HT1080 (cell line): ENCODE measurements around the gene C1GALT1. TPM values are rescaled to one million over a fixed set of nuclear protein-coding genes. Genes with fewer than 3 reads are reported as not detected.
"Not testable (repeated sequence)": the region's sequence is repeated elsewhere in the genome, so short reads cannot be mapped to it uniquely, and the experiment has no call there.

ENCODE experiments used
- DNase-seq: peaks from one replicate; pipeline ENCODE4 v3.0.0-alpha.2; 2015; ENCODE audit warnings: low read depth
- total RNA-seq: library from RNA; depleted of rRNA; stranded (reverse); fragments of >200 nt; shearing (Covaris generic); gene quantifications from 2 replicates; pipeline ENCODE4 v1.2.3, GENCODE V29; 2014

Gene C1GALT1
- total RNA-seq, 1 experiment from 2014 or later: 41.8 TPM

DNA sequence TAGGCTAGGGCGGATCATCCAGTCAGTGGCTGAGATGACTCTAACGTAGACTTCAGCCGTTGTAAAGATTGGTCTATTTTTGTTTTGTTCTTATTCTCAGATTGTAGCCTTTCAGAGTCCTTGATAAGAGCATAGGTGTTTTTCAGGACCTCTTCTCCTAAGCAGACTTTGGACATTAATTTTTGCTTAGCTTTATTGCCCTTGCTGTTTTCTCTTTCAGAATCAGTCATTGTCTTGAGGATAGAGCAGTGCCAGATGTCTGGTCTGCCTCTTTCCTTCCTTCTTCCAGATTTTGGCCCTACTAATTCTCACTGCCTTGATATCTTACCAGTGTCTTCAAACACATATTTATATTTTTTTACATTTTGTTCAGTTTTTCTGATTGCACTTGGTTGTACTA lies 49.5 kb downstream of the C1GALT1 start:
- DNase-seq: no peak

DNA sequence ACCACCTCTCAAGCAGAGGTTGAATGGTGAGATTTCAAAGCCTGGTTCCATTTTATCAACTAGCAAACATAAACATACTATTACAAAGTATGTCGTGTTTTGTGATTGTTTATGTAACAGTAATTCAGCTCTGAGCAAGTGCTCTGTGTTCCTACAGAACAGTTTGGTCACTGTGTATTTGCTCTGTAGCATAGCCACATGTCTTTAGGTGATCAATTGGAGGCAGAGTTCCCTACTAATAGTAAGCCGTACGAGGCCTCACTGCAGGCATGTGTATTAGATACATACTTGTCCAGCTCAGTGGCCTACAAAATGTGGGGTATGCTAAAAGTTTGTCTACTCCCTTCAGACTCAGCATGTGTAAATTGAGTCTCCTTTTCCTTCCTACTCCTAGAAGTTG lies 53.0 kb downstream of the C1GALT1 start:
- no peak for DNase-seq

DNA sequence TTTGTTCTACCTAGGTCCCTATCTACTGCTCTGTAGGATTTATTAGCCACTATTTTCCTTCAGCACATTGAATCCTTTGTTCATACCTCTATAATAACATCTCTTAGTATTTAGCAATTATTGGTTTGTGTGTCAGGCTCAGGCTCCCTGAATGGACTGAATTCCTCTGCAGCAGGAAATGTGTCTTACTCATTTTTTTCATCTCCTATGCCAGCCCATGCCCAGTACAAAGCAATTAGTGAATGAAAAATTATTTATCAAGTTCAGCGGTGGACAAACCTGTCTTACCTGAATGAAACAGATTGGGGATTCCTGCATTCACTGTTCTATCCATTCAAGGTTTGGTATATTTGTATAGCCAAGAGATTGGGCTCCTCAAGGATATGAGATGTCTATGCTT lies 53.7 kb downstream of the C1GALT1 start:
- no peak for DNase-seq

DNA sequence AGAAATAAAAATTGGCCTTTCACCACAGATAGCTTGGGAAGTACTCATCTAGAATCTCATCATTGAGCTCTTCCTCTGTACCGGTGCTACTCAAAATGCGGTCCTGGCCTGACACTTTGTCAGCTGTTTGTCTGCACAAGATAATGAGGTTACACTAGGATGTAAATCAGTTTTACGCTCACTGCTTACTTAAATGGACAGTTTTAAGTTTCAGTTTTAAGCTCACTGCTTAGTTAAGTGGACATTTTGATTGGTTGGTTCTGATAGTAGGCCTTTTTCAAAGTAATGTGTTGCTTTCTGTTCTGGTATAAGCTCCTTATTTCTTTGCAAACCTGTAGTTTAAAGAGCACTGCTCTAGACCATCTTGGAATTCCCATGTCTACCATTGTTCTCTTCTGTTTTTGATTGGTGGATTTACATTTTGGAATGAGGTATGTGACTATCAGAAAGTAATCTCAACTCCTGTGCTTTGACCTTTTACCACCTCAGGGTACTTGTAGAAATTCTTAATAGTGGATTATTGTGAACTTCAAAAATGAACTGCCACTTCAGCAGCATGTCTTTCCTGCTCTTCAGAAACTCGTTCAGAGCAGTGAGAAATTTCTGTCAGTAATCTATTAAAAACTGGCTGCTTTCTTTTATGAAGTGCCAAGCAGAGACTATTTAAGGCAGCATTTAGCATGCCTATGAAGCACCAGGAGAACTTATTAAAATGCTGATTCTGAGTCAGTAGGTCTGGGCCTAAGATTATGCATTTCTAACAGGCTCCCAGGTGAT lies 55.0 kb downstream of the C1GALT1 start:
- DNase-seq: no peak

DNA sequence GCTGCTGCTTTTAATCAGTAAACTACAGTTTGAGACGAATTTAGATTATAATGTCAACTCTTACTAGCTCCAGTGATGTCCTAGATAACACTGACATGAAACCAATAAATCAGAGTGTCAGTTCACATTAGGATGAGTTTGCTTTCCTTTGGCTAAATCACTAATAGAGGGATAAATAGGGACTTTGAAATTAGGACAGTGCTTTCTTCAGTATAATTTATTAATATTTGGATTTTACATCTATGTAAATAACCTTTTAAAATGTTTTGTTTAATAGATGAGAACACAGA lies 55.6 kb downstream of the C1GALT1 start:
- DNase-seq: no peak

DNA sequence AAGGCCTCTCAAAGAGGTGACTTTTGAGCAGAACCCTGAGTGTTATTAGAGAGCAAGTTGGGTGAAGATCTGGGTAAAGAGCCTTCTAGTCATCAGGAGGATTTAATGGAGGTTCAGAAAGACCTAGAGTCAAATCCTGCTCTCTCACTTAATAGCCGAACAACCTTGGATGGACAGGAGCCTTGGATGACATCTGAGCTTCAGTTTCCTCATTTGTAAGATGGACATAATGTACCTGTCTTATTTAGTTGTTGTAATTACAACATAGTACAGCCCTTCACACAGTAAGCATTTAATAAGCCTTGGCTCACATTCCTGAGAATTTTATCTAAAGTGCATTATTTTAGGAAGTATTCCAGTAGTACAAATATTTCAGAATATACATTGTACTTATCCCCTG lies 57.0 kb downstream of the C1GALT1 start:
- DNase-seq: no peak

DNA sequence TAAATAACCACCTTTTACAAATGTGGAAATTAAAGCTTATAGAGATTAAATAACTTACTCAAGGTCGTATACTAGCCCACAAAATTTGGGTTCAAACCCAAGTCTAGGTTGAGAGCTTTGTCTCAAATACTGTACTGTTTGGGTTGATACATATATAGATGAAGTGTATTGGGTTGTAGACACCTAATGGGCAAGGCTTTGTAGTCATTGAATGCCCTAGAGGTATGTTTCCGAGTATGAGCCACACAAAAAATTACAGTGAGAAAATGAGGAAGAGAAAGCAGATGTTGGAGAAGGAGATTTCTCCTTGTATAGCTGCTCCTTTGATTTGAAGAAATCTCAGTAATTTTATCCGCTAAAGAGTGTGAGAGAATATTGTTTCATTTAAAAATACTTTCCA lies 60.6 kb downstream of the C1GALT1 start:
- DNase-seq: no peak

DNA sequence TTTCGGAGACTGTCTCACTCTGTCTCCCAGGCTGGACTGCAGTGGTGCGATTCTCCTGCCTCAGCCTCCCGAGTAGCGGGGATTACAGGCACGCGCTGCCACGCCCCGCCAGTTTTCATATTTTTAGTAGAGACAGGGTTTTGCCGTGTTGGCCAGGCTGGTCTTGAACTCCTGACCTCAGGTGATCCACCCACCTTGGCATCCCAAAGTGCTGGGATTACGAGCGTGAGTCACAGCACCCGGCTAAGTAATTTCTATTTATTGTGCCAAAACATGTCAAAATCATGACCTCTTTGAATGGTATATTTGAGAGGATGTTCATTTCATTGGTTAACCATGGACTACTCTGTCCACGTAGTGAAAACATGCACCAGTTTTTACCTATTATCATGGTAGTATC lies 62.9 kb downstream of the C1GALT1 start:
- DNase-seq: not testable (repeated sequence)

DNA sequence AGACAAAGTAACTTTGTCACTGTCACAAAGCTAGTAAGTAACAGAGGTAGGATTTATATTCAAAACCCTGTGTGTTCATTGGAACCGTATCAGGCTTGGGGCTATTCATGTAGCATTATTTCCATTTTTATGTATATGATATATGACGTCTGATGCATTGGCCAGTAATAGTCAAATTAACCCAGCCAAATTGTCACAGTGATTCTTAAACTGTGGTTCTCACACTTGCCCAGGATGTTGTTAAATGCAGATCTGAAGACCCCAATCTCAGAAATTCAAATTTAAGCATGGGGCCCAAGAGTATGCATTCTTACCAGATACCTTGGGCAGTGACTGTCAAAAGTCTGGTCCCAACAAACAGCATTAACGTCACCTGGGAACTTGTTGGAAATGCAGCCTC lies 63.9 kb downstream of the C1GALT1 start:
- DNase-seq: no peak

DNA sequence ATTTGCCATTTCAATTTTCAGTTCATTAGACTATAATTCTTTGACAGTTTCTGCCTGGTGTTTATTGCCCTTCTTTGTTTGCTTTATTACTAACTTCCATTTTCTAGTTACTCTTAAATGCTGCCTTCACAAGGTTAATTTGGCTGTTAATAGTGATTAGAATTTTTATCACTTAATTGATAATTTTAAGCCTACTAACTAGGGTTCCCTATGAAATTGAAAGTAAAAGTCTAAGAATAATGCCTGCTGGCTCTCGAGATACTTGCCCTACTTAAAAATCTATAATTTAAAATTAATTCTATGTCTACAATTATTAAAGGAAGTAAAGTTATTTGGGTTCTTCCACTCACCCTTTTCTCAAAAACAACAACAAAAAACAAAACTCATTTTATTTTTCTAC lies 65.3 kb downstream of the C1GALT1 start:
- DNase-seq: no peak

DNA sequence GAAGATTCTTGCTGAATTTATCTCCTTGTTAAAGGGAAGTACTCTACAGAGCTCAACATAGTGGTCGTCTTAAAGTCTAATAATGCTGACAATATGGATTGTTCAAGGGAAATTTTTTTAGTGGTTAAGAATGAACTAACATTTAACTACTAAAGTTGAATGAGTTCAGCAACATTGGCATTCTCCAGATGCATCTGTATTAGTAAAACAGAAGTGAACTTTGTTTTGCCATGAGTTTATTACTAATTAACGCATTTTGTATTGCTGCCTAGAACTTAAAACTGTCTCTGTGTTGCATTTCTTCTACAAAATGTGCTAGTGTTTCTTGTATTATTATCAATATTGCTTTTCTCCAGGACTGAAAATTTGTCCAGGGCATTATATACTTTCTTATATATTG lies 67.5 kb downstream of the C1GALT1 start:
- no peak for DNase-seq

DNA sequence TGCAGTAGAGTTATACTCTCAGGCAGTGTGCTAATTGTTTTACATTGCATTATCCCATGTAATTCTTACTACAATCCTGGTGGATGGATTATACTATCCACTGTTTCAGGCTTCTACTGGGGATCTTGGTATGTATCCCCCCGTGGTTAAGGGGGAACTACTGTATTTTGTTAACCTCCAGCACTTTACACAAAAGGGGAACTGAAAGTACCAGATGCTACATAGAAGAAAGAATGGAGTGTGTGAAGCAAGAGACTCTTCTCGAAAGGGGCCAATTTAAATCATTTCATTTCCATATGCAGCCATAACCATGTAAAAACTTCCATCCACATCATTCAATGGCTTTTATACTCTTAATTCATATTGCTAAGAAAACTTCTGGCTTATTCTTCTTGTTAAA lies 69.4 kb downstream of the C1GALT1 start:
- no peak for DNase-seq

DNA sequence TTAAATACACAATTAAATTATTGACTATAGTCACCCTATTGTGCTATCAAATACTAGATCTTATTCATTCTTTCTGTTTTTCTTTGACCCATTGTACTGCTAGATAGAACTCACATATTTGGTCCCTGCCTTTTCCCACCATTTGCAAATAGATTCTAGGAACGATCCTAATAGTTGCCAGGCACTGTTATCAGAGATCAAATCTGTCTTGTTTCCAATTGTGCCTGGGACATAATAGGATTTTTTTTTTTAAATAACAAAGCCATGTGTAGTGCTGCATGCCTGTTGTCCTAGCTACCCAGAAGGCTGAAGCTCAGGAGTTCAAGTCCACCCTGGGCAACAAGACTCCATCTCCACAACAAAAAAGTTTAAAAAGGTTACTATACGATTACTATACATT lies 72.0 kb downstream of the C1GALT1 start:
- DNase-seq: no peak

DNA sequence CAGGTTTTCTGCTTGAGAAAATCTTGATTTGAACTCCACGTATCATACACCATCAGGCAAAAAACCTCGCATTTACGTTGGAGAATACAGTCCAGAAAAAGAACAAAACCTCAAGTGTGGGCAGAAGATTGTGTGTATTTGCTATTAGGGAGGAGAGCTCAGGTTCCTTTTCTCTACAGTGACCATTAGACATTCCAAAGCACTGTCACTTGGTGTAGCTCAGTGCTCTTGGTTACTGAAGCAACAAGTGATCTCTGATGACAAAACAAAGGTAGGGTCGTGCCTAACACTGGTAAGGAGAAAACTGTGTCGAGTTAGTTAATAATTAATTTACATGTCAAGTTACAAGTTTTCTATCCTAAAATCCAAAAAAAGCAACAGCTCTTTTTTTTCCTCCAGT lies 72.6 kb downstream of the C1GALT1 start:
- DNase-seq: no peak

DNA sequence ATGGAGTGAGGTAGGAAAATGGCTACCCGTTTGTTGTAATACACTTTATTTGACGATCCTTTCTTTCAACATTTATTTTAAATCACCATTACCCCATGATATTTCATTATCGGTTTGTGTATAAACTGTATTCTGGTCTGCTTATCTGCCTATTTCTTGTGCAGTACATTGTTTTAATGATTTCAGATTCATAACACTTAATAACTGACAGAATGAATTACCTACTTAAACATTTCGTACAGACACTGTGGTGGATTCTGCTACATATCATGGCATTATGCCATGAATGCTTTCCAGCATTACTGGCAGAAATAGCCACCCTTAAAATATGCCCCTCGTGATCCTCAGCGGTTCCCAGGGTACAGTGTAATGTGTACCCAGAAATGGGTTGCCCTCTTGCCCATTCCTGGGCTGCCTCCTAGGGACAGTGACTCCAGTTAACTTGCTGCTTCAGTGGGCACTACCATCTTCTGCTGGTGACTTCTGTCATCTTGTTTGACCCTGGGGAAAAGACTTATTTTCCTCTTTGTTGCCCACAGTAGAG lies 74.5 kb downstream of the C1GALT1 start:
- DNase-seq: no peak

DNA sequence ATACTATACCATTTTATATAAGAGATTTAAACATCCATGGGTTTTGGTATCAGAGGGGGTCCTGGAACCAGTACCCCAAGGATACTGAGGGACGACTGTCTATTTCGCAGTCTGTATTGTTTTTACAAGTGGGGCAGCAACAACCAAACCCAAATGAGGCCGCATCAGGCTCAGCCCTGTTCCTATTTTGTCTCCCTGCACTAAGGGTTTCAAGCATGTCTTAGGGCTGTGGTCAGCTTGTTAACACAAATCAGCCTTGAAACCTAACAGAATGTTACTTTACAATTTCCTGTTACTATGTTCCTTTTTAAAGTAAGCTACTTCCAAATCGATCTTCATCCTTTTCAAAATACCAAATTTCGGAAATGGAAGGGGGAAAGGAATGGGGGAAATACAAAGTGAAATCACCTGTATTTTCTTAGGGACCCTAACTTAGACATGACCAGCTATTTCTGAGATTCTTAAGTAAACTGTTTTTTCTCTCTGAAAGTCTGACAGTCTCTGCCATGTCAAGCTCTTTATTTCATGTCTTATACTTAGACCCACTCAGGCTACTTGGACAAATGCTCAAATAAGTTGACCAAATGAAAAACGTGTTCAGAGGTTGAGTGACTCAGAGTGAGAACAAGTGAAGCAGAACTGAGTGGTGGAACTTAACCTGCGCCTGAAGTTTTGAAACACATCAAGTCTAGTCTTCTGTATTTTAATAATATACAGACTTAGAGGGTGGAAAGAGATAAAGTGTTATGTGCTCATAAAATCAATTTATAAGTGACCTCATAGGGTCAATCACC lies 75.8 kb downstream of the C1GALT1 start:
- DNase-seq: no peak

DNA sequence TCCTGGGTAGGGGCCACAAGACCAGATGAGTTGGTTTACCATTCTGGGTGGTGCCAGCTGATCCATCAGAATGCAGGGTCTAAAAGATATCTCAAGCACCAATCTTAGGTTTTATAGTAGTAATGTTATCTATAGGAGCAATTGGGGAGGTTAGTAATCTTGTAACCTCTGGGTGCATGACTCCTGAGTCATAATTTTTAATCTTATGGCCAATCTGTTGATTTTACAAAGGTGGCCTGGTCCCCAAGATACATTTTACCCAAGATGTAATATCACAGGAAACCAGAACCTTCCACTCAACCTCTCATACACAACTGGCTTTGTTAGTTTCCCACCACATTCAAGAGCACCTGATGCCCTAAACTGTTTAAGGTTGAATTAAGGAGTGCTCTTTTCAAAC lies 79.5 kb downstream of the C1GALT1 start:
- DNase-seq: no peak

DNA sequence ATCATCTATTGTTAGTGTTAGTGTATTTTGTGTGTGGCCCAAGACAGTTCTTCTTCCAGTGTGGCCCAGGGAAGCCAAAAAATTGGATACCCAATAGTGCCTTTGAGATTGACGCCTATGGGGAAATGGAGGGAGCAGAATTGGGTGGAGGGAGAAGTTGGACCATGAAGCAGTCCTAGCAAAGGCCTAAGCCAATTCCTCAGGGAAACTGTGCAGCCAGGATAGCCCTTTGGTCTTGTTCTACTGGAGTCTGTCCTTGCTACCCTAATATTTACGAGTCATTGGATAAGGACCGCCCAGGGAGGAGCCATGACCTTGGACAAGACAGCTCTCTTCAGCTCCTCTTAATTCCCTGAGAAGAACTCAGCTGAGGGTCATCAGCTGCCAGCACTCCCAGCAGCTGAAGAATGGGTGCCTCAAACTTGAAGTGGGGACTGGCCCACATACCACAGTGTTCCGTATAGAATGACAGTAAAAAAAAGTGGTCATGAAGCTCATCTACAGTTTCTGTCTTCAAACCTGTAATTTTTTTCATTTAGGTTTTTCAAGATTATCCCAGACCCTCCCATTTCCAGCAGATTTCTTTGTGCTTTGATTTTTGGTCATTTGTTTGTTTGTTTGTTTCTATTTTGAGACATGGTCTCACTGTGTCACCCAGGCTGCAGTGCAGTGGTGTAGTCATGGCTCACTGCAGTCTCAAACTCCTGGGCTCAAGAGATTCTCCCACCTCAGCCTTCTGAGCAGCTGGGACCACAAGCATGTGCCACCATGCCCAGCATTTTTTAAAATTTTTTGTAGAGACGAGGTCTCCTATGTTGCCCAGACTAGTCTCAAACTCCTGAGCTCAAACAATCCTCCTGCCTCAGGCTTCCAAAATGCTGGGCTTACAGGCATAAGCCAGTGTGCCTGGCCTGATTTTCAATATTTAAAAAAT lies 81.2 kb downstream of the C1GALT1 start:
- no peak for DNase-seq

DNA sequence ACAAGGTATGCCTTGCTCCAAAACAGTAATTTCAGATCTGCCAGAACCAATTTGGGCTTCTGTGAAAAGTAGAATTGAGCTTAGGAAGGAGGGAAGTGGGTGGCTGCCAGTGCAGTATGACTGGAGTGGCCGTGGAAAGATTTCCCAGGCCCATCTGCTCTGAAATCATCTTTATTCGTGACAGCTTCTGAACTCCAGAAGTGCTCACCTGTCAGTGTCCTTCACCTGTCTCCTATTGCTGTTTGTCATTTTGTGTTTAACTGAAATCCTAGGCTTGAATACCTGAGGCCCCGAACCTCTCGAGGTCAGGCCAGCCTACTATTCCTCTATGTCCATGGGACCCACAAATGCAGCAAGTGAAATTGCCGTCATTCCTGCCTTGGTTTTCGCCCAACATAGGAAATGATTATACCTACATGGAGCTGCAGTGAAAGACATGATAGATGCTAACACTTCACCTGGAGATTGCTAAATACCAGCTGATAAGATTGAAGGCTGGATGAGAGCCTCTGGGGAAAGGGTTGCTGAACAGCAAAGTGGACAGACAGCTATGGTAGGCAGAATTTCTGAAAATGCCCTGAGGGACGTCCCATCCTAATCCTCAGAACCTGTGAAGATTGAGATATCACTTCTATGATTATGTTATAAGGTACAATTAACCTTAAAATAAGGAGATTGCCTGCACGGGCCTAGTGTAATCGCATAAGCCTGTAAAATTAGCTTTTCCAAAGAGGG lies 82.1 kb downstream of the C1GALT1 start:
- no peak for DNase-seq

DNA sequence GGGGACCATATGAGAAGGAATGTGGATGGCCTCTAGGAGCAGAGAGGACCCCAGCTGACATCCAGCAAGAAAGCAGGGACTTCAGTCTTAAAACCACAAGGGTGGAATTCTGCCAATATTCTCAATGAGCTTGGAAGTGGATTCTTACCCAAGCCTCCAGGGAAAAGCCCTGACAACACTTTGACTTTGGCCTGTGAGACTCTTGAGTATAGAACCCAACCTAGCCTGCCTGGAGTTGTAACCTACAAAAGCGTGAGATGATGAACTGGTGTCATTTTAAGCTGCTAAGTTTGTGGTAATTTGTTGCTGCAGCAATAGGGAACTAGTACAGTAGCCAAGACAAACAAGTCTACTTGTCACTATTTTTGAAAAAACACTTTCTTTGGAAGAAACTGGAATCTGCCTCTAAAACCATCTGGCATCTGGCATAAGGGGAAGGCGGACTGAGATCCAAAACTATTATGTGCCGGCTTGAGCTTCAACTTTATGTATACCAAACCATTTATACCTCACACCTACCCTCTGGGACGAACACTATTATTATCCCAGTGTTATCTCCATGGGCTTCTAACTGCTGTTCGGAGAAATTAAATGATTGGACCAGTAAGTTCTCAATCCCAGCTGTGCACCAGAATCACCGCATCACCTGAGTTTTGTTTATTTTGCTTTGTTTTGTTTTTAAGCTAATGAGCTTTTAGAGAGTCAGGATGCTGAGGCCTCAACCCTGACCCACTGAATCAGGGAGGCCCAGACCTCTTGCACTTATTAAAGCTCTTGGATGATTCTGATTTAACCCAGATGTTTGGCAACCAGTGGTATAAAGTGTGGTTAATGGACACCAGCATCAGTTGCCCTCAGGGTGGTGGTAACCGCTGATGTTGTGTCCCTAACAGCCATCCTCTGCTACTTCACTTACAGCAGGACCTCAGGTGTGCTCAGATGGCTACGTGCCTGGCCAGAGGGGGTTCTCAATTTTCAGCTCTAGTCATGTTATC lies 83.0 kb downstream of the C1GALT1 start:
- no peak for DNase-seq
